T-cell (primary cell): ENCODE data around the gene CACNG4. TPM values are rescaled to one million over a fixed set of nuclear protein-coding genes. Genes with fewer than 3 reads are reported as not detected.

ENCODE experiments used
- ATAC-seq, 4 experiments: fragments of 200-7000 bp in 3 of 4; fragments of 150-1000 bp in 1 of 4; cut with Tn5 transposase; replicated peaks in 1 of 4; 1 replicate in 3 of 4; 2 replicates in 1 of 4; pipeline ENCODE4 v1.10.0; 2021; ENCODE audit warnings: moderate library complexity in 3 of 4, mild to moderate bottlenecking in 2 of 4, moderate number of reproducible peaks in 1 of 4
- CTCF ChIA-PET, 2 donors: fragments of 300-600 bp; sonication (Branson Sonifier 250); formaldehyde crosslinking; loops; one replicate each; lab custom pipeline; 2022; ENCODE audit warnings: antibody characterized with exemption in 2 of 2; lab: Charles Lee
- POLR2A ChIA-PET, 2 donors: fragments of 300-600 bp; sonication (Branson Sonifier 250); formaldehyde crosslinking; loops; one replicate each; lab custom pipeline; 2022; ENCODE audit warnings: antibody characterized with exemption in 2 of 2; lab: Charles Lee
- DNase-seq, 35 experiments: peaks; one replicate each; pipeline versions ENCODE4 v3.0.0 to v3.0.0-alpha.2; 2013 to 2023
- H3K27ac ChIP-seq: one replicate; pipeline ENCODE4 v1.5.1; 2013; ENCODE audit warnings: low read length
- H3K27me3 ChIP-seq, 2 experiments: replicated peaks in 1 of 2; 1 replicate in 1 of 2; 2 replicates in 1 of 2; pipeline versions ENCODE4 v1.6.1 to v1.7.0; 2013; ENCODE audit warnings: low read length in 1 of 2, mixed read lengths in 1 of 2; ENCODE audit not compliant: control insufficient read depth in 2 of 2, insufficient read depth in 2 of 2; ENCODE audit errors: extremely low read depth in 1 of 2
- H3K36me3 ChIP-seq, 2 donors: 1 replicate in 1 of 2; 2 replicates in 1 of 2; pipeline versions ENCODE4 v1.6.1 to v1.7.0; 2013; ENCODE audit warnings: low read length in 1 of 2; ENCODE audit not compliant: control insufficient read depth in 2 of 2, insufficient read depth in 1 of 2; ENCODE audit errors: extremely low read depth in 1 of 2
- H3K4me1 ChIP-seq, 2 experiments: 1 replicate in 1 of 2; 2 replicates in 1 of 2; pipeline versions ENCODE4 v1.6.1 to v1.7.0; 2013; ENCODE audit warnings: low read length in 2 of 2, mixed read lengths in 1 of 2; ENCODE audit not compliant: insufficient read depth in 2 of 2, control insufficient read depth in 1 of 2; ENCODE audit errors: extremely low read depth in 1 of 2
- H3K4me3 ChIP-seq, 2 donors: 1 replicate in 1 of 2; 2 replicates in 1 of 2; pipeline versions ENCODE4 v1.5.1 to v1.7.0; 2013; ENCODE audit warnings: mild to moderate bottlenecking in 2 of 2, low read length in 1 of 2, moderate library complexity in 1 of 2; ENCODE audit not compliant: control insufficient read depth in 1 of 2; ENCODE audit errors: extremely low read depth in 1 of 2
- H3K9me3 ChIP-seq: 2 replicates; pipeline ENCODE4 v1.7.0; 2013
- H3K27ac Mint-ChIP-seq, 2 donors: one replicate each; pipeline ENCODE4 v1.8.0; 2020 to 2021; ENCODE audit warnings: mild to moderate bottlenecking in 2 of 2, mixed read lengths in 2 of 2
- H3K27me3 Mint-ChIP-seq, 2 donors: one replicate each; pipeline ENCODE4 v1.8.0; 2021 to 2022; ENCODE audit warnings: mixed read lengths in 2 of 2
- H3K36me3 Mint-ChIP-seq: one replicate; pipeline ENCODE4 v1.8.0; 2021; ENCODE audit warnings: mixed read lengths
- H3K4me1 Mint-ChIP-seq, 3 donors: one replicate each; pipeline ENCODE4 v1.8.0; 2020 to 2022; ENCODE audit warnings: mixed read lengths in 3 of 3, mild to moderate bottlenecking in 1 of 3
- H3K4me3 Mint-ChIP-seq, 3 donors: one replicate each; pipeline ENCODE4 v1.8.0; 2020 to 2022; ENCODE audit warnings: mild to moderate bottlenecking in 3 of 3, mixed read lengths in 3 of 3, moderate library complexity in 3 of 3
- H3K9me3 Mint-ChIP-seq, 3 donors: one replicate each; pipeline ENCODE4 v1.8.0; 2020 to 2022; ENCODE audit warnings: mixed read lengths in 3 of 3
- WGBS: methylation state at CpG from one replicate; pipeline ENCODE4 v1.1.5; 2013; ENCODE audit warnings: missing lambda C conversion rate; ENCODE audit not compliant: insufficient coverage; 5-methylcytosine and 5-hydroxymethylcytosine counted together
- total RNA-seq, 35 experiments: library from RNA in 6 of 35; stranded (reverse) in 6 of 35; fragments of 120-200 nt in 1 of 35; gene quantifications; one replicate each; pipeline versions ENCODE4 v1.2.1 to v1.2.4 and lab custom pipeline; 2013 to 2026

CACNG4 gene
- total RNA-seq, 5 donors from 2014 or later (not counting 1 experiment from before 2014, with no cell fraction given) = 0.06 to 0.20 (median 0.13) TPM; not detected in 2

DNA sequence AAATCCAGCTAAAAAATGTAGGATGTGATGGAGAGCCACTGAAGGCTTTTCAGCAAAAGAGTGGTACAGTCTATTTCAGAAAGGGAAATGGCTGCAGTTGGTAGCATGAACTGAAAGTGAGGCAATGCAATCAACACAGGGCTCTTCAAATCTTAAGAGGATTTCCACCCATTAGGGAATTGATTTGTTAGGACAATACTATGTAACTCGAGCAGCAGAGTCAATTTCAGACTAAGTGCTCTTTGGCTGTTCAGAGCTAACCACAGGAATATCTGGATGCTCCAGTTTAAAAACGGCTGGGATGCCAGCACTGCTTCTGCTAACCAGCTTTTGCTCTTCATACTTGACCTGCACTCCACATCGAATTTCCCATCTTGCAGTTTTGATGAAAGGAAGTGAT is 104.5 kb downstream of the CACNG4 start:
- no peak for DNase-seq
- 95% methylated on average over 2 of the region's 3 CpGs for WGBS

DNA sequence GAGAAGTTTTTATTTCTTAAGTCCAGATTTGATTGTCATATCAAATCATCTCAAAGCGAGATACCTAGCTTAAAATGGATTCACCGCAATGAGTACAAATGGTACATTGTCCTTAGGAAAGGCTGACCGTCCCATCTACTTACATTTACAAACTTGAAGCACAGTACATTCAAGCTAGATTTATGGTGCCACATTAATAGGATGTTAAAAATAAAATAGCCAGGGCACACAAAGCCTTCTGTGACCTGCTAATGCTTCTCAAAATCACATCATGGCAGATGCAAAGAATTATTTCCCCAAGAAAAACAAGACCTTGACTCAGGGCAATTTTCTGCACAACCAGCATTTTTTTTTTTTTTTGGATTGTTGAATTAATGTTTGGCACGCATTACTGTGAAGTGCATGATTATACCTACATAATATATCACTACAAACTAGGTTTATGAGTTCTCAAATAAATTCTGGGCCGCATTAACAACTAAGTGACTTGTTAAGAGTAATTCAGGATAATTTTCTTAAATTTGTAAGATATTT is 105.2 kb downstream of the CACNG4 start:
- H3K9me3 ChIP-seq = no peaks in the 10 kb centered on the region
- H3K4me3 ChIP-seq = no peak overlapping the region
- no peak overlapping the region for H3K27ac Mint-ChIP-seq
- POLR2A ChIA-PET = interaction anchor here in 1 of 2 donors (0.7 kb wide), 1 partner anchor 323 kb away, joined by 4 read pairs; no protein-coding TSS in a partner anchor
- peaks cover 8 to 10% of the 10 kb centered on the region in 2 donors for H3K36me3 ChIP-seq
- H3K4me1 Mint-ChIP-seq = no peaks in the 10 kb centered on the region
- no peaks in the 10 kb centered on the region for H3K9me3 Mint-ChIP-seq
- no peak overlapping the region for H3K4me3 Mint-ChIP-seq
- H3K27ac ChIP-seq = no peak overlapping the region
- peaks cover 38% of the 10 kb centered on the region for H3K36me3 Mint-ChIP-seq
- no peaks in the 10 kb centered on the region for H3K27me3 ChIP-seq
- WGBS = no CpG with 5 or more reads among the region's 5 CpGs
- no peak for ATAC-seq
- no peaks in the 10 kb centered on the region for H3K4me1 ChIP-seq
- H3K27me3 Mint-ChIP-seq = no peaks in the 10 kb centered on the region
- CTCF ChIA-PET = interaction anchor here in 1 of 2 donors (0.6 kb wide), 1 partner anchor 215 kb away, joined by 4 read pairs; no protein-coding TSS in a partner anchor
- DNase-seq = no peak

More for the DNA sequence above, 104.5 kb downstream of the CACNG4 start:
- no peaks in the 10 kb centered on the region for H3K27me3 ChIP-seq
- no peak overlapping the region for H3K4me3 Mint-ChIP-seq
- H3K4me3 ChIP-seq = no peak overlapping the region
- H3K9me3 Mint-ChIP-seq = no peaks in the 10 kb centered on the region
- no peaks in the 10 kb centered on the region for H3K9me3 ChIP-seq
- no peak for ATAC-seq
- ChIA-PET POLR2A (interaction anchor here in 1 of 2 donors (0.7 kb wide), 1 partner anchor 322 kb away, joined by 4 read pairs; no protein-coding TSS in a partner anchor), CTCF (no interaction called here)
- no peak overlapping the region for H3K27ac ChIP-seq
- H3K36me3 ChIP-seq = peaks cover 8 to 9% of the 10 kb centered on the region in 2 donors
- H3K4me1 ChIP-seq = no peaks in the 10 kb centered on the region
- H3K36me3 Mint-ChIP-seq = peaks cover 39% of the 10 kb centered on the region
- no peaks in the 10 kb centered on the region for H3K4me1 Mint-ChIP-seq
- H3K27ac Mint-ChIP-seq = no peak overlapping the region
- H3K27me3 Mint-ChIP-seq = no peaks in the 10 kb centered on the region

DNA sequence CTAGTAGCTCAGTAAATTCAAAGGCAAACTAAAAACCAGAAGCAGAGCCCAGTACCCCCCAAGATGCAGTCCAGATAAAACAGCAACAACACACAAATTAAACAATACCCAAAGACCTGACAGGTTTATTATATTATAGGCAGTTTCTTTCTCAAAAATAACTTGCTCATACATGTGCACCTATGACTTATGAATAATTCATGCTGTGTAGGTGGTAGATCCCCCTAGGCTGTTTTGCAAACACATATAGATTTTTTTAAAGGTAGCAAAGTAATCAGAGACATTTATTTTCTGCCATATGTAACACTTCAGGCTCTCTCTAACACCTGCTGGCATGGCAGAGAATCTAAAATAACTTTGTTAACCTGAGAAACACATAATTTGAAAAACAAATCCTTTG is 107.1 kb downstream of the CACNG4 start:
- no peaks in the 10 kb centered on the region for H3K27me3 ChIP-seq
- DNase-seq (no peak), ATAC-seq (no peak)
- POLR2A ChIA-PET = no interaction called here
- H3K4me3 ChIP-seq = no peak overlapping the region
- Mint-ChIP-seq H3K4me3 (no peak overlapping the region), H3K4me1 (no peaks in the 10 kb centered on the region), H3K27ac (no peak overlapping the region), H3K27me3 (no peaks in the 10 kb centered on the region), H3K9me3 (no peaks in the 10 kb centered on the region), H3K36me3 (peaks cover 45% of the 10 kb centered on the region)
- H3K27ac ChIP-seq = no peak overlapping the region
- H3K36me3 ChIP-seq = peaks cover 4 to 21% of the 10 kb centered on the region in 2 donors
- H3K4me1 ChIP-seq = no peaks in the 10 kb centered on the region
- CTCF ChIA-PET = interaction anchor here in 1 of 2 donors (0.6 kb wide), 1 partner anchor 505 kb away, joined by 3 read pairs; no protein-coding TSS in a partner anchor
- H3K9me3 ChIP-seq = no peaks in the 10 kb centered on the region

DNA sequence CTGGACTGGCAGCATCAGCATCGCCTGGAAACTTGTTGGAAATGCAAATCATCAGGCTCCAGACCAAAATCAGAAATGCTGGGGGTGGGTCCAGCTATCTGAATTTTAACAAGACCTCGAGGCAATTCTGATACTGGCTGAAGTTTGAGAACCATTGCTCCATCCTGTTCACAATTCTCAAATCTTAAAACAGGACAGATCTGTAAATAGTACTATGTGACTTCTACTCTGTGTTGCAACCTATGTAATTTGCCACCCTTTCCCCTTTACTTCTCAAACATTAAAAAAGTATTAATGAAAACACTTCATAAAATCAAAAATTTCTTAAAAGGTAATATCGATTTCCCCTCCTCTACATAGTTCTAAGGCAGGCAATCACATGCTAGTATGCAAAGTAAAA is 108.4 kb downstream of the CACNG4 start:
- Histone ChIP-seq H3K4me3 (no peak overlapping the region), H3K4me1 (no peaks in the 10 kb centered on the region), H3K27ac (no peak overlapping the region), H3K27me3 (no peaks in the 10 kb centered on the region), H3K36me3 (peaks cover 4 to 23% of the 10 kb centered on the region in 2 donors), H3K9me3 (no peaks in the 10 kb centered on the region)
- Mint-ChIP-seq H3K36me3 (peaks cover 48% of the 10 kb centered on the region), H3K27ac (no peak overlapping the region), H3K4me3 (no peak overlapping the region), H3K9me3 (no peaks in the 10 kb centered on the region), H3K27me3 (no peaks in the 10 kb centered on the region), H3K4me1 (no peaks in the 10 kb centered on the region)
- no CpG with 5 or more reads among the region's 3 CpGs for WGBS
- ChIA-PET CTCF (no interaction called here), POLR2A (no interaction called here)
- DNase-seq (no peak), ATAC-seq (no peak)

DNA sequence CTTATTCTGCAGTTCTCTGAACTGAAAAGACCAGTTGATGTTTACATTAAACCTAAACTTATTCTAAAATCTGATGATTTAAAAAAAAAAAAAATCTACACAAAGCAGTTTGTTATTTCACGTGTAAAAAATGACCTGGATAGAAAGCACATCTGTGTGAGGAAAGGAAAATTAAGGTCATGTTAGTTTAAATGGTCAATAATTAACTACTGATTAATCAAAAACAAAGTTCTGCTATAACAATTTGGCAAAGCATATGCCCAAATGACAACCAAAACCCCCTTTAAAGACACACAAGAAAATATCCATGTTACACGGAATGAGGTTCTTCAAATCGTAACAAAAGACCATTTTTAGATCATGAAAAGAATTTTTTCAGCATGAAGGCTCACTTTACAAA is 110.3 kb downstream of the CACNG4 start:
- Histone ChIP-seq H3K27me3 (no peaks in the 10 kb centered on the region), H3K27ac (no peak overlapping the region), H3K36me3 (peaks cover 4 to 33% of the 10 kb centered on the region in 2 donors), H3K4me1 (no peaks in the 10 kb centered on the region), H3K9me3 (no peaks in the 10 kb centered on the region), H3K4me3 (no peak overlapping the region)
- H3K4me3 Mint-ChIP-seq = no peak overlapping the region
- H3K9me3 Mint-ChIP-seq = no peaks in the 10 kb centered on the region
- ChIA-PET POLR2A (no interaction called here), CTCF (no interaction called here)
- H3K27me3 Mint-ChIP-seq = no peaks in the 10 kb centered on the region
- no peak overlapping the region for H3K27ac Mint-ChIP-seq
- ATAC-seq = no peak
- peaks cover 60% of the 10 kb centered on the region for H3K36me3 Mint-ChIP-seq
- 100% methylated on average over 2 of the region's 3 CpGs for WGBS
- no peaks in the 10 kb centered on the region for H3K4me1 Mint-ChIP-seq
- no peak for DNase-seq

DNA sequence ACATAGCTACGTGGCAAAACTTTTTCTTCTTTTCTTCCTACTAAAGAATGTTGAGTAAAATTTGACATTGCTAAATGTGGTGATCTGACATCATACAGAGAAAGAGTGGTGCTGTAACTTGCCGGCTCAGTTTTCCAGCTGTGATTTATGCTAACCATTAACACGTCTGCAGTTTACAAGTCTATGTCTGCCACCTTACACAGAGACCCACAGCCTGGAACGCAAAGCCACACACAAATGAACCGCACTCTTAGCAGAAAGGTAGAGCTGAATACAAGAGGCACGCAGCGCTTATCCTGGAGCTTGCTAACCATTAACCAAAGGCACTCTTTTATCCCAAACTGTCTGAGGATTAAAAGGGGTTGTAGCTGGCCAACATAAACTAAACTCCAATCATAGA is 111.8 kb downstream of the CACNG4 start:
- Histone ChIP-seq H3K27me3 (no peaks in the 10 kb centered on the region), H3K4me1 (peaks cover 0 to 2% of the 10 kb centered on the region in 2 experiments), H3K27ac (no peak overlapping the region), H3K9me3 (no peaks in the 10 kb centered on the region), H3K4me3 (no peak overlapping the region), H3K36me3 (peaks cover 4 to 33% of the 10 kb centered on the region in 2 donors)
- peaks cover 5 to 11% (median 7%) of the 10 kb centered on the region in 3 donors for H3K4me1 Mint-ChIP-seq
- DNase-seq (no peak), ATAC-seq (no peak)
- no peak overlapping the region for H3K4me3 Mint-ChIP-seq
- no peaks in the 10 kb centered on the region for H3K27me3 Mint-ChIP-seq
- POLR2A ChIA-PET = no interaction called here
- 94% methylated on average over 3 of the region's 7 CpGs for WGBS
- H3K27ac Mint-ChIP-seq = no peak overlapping the region
- peaks cover 56% of the 10 kb centered on the region for H3K36me3 Mint-ChIP-seq
- CTCF ChIA-PET = interaction anchor here in 1 of 2 donors (1.0 kb wide), 1 partner anchor 8 kb away, joined by 4 read pairs; no protein-coding TSS in a partner anchor
- H3K9me3 Mint-ChIP-seq = no peaks in the 10 kb centered on the region
